ENCODE results near the gene RGS3.
A peak's percentile ranks its signal among the peaks of the same experiment; 100 is the strongest.

The RGS3 gene

DNA sequence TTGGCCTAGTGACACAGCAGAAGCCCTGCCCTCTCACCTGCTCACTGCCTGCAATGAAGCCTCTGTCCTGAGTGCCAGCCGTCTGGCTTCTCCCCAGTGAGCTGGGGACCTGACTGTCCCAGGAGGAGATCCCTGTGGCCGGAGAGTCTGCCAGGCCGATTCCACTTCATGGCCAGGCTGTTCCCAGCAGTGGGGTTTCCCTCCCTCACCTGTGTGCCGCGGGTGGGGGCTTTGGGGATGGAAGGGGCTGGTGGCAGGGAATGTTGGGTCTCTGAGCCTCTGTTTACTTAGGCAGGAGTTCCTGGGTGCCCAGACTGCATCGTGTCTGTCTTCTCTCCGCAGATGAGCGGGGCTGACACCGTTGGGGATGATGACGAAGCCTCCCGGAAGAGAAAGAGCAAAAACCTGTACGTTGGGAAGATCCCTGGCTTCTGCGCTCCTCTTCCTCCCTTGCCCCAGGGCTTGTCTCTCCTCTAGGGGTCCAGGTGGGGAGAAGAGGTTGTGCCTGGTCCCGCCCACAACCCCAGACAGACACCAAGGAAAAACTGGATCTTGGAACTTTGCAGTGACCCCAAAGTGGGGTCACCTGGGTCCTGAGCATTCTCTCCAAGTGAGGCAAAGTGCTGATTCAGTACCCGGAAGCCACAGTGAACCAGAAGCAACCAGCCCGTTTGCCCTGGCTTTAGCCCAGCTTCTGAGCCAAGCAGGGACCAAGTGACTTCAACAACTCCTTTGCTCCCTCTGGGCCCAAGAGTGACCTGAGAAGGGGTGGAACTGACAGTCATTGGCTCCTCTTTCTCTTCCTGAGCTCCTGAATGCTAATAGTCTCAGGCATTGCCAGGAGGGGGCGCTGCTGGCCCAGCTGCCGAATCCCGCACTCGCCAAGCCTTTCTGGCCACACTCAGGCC is 127.7 kb downstream of the RGS3 start:
- peak; percentile 65 for DNase-seq

DNA sequence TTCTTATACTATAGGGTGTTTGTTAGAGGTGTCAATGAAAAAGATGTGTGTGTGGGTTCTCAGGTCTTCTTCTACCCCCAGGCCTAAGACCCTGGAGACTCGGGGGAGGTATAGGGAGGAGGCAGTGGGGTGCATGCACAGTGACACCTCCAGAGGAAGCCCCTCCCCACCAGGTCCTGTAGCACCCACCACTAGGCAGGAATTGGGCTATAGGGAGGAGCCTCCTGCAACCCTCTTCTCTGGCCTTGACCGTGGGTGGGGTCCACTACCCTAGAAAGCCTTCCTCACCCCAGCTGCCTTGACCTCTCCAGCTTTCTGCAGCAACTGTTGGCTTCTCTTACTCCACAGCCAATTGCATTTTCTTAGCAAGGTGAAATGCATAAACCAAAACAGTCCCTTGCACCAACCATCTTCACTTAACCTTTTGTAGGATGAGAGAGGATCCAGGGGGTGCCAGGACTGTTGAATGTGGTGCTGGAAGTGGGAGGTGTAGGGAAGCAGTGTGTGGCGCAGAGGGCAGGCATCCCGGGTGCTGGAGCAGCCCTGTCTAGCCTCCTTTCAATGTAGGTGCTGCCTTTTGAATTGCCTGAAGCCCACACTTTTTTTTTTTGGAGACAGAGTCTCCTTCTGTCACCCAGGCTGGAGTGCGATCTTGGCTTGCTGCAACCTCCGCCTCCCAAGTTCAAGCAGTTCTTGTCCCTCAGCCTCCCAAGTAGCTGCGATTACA is 128.5 kb downstream of the RGS3 start:
- DNase-seq: no peak

DNA sequence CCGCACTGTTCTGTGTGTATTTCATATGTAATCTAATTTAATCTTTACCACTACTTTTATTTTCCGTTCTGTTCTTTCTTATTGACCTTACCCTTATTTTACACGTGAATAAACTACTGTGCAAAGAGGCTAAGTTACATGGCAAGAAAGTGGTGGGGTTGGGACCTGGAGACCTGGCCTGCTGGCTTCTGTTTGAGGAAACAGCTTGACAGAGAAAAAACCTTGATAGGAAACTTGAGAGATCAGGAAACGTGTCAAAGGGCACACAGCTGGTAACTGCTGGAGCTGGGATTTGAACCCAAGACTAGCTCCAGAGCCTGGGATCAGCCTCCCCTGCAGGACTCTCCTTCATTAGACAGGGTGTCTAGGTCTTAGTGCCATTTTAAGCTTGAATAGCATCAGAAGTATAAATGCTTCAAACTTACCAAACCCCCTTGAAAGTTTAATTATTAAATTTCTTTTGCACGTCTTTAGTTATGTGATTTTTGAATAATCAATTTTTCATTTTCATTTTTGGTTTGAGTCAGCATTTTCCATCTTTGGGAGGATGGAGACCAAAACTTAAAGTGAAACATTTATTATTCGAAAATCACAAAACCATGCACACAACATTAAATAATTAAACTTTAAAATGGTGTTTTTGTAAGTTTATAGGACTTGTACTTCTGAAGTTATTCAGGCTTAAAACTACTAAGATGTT is 129.5 kb downstream of the RGS3 start:
- DNase-seq: no peak

DNA sequence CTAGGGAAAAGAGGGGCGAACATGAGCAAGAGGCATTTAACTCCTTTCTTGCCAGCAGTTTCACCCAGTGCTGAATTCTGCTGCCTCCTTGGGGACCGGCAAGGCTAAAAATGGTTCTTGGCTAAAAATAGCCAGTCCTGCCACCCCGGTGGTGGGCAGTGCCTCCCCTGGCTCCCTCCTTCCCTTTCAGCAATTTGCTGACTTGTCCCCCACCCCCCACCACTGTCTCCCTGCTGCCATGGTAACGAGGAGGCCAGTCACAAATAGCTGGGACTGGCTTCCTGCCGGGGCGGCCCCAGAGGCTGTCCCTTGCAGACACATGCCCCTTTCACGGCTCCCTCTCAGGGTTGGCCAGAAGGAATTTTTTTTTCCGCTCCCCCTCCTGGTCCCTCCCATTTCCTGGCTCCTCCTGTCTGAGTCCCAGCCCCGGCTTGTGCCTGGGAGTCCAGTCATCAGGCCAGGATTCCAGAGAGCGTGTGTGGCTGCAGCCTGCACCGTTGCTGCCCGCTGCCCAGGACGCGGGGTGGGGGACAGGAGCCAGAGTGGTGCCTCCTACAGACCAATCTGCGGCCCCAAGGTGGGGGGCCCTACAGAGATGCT is 130.3 kb downstream of the RGS3 start:
- DNase-seq: no peak

DNA sequence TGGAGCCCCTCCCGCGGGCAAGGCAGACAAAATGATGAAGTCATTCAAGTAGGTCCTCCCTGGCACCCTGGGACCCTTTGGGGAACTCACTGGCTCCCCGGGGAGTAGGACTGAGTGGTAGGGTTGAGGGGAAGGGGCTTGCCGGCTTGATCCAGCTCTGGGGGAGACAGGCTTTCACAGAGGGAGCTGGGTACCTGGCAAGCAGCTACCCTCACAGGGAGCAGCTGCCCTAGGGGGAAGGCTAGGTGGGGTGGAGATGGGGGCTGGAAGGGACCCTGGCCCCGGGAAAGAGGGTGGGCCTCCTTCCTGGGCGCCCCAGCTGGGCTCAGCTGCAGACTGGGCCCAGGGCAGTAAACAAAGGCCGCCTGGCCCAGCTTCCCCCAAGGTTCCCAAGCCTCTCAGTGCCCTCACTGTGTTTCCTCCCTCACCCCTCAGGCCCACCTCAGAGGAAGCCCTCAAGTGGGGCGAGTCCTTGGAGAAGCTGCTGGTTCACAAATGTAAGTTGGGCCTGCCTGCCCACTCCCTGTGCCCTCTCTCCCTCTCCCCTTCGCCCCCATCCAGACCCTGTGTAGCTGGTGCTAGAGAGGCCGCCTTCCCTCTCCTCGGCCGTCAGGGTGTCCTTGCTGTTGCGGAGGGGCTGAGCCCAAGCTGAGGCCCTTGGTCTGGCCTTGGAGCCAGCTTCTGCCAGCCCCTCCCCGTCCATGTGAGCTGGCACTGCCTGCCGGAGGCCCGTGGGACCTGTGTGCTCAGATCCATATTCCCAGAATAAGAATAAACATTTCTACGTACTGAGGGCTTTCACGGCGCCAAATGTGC is 131.2 kb downstream of the RGS3 start:
- DNase-seq: no peak

DNA sequence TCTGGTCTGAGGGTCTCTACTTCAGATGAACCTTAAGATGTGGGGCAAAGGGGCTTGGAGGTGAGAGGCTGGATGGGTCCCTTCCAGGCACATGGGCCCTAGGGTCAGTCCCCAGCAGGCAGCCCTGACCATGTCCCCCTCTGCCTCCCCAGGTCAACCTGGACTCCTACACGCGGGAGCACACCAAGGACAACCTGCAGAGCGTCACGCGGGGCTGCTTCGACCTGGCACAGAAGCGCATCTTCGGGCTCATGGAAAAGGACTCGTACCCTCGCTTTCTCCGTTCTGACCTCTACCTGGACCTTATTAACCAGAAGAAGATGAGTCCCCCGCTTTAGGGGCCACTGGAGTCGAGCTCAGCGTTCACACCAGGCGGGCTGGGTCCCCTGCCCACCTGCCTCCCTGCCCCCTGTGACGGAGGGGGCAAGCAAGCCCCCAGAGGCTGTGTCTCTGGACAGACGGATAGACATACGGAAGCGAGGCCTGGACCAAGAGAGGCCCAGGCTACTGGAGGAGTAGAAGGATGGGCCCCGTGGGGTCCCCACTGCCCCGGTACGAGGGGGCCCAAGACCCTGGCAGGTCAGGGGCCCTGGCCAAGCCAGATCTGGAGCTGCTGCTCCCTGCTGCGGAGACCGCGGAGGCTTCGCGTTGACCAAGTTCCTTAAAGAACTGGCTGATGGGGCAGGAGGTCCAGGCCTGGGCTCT is 133.2 kb downstream of the RGS3 start:
- no peak for DNase-seq

DNA sequence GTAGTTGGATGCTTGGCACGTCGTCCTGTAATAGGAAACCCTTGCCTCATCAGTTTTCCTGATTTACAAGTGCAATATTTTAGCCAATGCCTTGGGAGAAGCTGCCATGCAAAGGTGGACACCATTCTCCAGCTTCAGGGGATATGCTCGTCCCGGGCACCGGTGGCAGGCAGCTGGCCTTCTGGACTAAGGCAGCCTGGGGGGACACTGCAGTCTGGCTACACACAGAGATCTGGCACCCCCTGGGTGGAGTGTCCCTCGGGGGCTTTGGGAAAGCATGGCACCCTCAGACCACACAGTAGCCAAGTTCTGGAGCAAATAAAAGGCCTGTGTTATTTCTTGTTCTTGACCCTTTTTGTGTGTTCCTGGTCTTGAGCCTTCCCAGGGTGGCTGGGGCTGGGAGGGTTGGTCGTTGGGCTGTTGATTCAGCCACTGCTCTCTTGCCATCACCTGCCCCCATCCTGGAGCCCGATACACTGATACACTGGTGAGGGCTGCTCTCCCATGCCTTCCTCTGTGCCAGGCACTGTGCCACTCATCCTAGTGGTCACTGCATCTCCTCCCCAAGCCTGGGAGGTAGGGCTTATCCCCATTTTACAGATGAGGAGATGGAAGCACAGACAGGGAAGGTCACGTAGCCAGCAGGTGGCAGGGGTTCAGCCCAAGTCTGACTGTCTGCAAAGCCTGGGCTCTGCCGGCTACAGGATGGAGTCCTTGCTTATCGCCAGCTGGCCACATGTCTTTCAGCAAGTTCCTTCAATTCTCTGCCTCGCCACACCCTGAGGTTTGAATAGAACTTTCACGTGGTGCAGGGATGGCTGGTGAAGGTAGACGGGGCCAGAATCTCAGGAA is 134.1 kb downstream of the RGS3 start:
- DNase-seq: no peak

DNA sequence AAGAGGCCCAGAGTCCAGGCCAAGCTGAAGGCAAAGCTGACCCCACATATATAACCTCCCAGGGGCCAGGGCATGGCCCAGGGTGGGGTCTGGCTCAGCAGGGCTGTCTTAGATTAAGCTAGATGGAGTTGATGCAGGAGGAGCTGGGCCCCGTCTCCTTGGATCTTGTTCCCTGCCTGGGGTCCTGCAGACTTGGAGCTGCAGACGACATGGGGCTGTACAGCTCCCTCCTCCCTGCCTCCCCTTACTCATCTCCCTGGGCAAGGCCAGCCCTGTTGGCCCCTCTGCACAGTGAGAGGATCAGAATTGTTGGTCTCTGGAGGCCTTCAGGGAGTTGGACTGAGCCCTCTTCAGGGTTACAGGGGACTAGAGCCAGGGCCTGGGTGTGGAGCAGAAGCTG is 134.9 kb downstream of the RGS3 start:
- no peak for DNase-seq

DNA sequence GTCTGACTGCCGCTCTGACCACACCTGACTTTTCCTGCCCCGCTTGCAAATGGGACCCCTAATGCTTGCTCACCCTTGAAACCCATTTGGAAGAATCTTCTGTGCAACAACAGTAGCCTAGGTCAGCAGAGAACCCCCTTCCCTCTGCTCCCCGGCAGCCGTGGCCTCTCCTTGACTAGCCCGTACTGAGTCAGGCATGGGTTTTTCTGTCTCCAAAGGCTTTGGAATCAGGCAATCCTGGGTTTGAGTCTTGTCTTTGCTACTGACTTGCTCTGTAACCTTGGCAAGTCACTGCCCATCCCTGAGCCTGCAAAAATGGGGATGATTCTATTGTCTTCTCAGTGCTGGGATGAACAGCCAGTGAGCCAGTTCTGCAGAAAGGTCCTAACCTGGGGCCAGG is 135.4 kb downstream of the RGS3 start:
- no peak for DNase-seq

DNA sequence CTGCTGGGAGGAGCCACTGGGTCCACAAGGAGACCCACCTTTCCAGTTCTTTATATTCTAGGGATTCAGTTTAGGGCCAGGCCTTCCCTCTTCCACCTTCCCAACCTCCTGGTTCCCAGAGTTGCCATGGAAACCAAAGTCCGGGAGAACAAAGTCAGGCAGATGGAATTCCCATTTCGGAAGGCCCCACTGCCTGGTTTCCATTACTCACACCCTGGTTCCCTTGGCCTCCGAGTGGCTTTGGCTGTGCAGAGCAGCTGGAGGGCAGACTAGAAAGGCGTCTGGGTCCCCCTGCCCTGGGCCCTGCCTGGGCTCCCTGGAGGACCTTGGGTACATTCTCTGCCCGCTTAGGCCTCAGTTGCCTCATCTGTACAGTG is 136.1 kb downstream of the RGS3 start:
- no peak for DNase-seq

DNA sequence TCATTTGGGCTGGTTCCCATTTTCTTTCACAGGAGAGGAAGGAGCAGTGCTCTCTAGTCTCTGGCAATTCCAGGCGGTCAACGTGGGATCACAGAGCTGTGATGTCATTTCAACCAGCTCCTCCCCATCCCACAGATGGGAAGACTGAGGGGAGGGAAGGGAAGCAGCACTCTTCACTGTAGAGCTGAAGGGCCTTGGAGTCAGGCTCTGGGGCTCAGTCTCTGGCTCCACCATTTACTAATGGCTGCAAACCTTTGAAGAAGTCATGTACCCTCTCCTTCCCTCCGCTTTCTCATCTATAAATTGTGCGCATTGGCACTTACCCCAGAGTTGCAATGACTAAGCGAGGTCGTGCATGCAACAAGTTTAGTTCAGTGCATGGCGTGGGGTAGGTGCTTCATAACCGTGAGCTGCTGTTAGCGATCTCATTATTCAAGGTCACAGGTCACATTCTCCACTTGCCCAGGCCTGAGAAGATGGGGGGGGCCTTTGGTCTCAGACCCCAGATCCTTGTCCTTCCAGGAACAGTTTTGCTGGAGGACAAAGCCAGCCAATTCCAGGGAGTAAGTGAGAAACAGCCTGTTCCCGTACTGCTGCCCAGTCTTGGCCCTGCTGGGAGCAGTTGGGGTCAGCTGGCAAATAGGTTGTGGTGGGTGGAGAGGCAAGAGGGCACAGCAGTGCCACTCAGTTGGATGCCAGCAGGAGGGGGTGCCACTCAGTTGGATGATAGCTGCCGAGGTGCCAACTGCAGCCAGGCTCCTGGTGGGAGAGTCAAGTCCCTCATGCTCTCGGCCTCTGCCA is 136.7 kb downstream of the RGS3 start:
- no peak for DNase-seq

DNA sequence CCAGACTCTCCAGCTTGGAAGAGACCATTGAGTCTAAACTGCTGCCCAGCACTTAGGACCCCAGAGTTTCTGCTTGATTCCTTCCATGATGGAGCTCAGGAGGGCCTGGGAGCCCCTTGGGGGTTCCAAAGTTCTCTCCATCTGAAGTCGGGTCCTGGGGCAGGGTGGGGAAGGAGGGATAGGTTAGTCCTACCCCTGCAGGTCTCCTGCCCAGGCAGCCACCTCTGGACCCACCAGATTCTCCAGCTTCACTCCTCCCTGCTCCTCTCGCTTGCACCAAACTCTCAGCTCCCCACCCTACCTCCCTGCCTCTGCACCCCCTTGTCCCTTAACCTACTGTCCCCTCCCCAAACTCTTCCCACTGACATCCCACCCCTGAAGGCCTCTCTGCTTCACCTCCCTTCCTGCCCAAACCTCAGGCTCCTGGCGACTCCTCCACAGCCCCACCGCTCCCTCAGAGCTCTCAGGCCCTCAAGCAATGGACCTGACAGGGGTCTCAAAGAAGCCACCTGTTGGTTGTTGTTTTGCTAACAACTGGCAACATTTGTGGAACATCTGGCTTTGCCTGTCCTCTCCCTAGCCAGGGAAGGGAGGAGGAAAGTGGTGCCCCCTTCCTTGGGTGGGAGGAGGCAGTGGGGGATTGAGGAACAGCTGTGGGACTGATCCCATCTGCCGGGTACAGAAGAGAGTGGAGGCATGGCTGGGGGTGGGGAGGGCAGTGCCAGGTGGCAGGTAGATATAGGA is 137.5 kb downstream of the RGS3 start:
- no peak for DNase-seq

DNA sequence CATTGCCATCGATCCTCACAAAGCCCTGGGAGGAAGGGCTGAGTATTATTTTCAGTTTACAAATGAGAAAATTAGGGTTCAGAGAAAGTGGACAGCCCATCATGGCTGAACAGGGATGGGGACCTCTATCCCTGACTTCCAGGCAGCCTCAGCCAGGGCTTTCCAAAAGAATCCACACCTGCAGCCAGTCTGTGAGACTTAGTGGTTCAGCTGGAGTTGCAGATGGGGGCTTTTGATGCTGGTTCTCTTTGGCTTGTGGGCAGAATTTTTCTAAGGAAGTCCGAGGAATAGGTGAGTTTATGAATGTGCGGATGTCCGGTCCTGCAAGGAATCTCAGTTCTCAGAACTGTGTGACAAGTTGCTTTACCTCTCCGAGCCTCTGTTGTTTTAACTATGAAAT is 138.1 kb downstream of the RGS3 start:
- no peak for DNase-seq

DNA sequence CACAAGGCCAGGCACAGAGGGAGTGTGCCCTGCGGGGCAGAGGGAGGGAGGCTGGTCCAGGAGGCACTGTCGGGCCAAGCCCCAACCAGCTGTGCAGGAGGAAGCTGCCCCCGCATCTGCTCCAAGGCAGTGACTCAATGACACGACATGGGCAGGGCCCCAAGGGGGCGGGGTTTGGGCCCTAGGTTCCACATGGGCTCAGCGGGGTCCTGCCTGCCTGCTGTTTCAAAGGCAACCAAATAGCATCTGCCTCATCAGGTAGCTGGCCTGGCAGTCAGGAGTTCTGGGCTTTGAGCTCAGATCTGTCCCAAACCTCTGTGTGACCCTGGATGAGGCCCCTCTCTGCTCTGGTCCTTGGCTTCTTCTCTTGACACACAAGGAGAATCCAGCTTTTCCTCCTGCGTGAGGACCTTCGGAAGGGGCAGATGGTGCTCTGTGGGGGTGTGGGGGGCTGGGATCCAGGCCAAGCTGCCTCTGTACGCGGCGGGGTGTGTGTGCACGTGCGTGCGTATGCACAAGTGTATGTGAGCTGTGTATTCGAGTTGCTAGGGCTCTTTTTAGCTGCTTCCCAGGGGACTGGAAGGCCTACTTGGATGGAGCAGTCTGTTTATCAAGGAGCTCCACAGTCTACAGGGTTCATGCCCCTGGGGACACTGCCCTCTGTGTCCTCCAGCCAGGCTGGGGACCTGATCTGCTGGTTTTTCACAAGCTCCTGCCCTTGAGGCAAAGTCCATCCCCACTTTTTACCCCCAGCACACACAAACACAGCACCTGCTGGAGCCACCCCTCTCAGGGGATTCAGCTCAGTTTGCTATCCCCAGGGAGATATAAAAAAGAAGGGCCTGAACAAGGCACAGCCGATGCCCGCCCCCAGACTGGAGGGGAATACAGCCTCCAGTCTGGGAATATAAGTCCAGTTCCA is 138.9 kb downstream of the RGS3 start:
- DNase-seq: peak; percentile 44

DNA sequence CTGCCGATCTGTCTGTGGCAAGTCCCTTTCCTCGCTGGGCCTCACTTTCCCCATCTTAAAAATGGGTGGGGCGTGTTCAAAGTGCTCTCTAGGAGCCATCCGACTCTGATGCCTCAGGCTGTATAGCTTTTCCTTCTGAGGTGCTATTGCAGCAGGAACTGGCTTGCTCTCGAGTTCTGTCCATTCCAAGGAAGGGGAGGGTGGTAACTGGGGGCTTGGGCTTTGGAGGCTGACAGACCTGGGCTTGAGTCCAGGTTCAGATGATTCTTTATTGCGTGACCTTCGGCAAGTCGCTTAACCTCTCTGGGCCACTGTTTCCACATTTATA is 139.5 kb downstream of the RGS3 start:
- no peak for DNase-seq

DNA sequence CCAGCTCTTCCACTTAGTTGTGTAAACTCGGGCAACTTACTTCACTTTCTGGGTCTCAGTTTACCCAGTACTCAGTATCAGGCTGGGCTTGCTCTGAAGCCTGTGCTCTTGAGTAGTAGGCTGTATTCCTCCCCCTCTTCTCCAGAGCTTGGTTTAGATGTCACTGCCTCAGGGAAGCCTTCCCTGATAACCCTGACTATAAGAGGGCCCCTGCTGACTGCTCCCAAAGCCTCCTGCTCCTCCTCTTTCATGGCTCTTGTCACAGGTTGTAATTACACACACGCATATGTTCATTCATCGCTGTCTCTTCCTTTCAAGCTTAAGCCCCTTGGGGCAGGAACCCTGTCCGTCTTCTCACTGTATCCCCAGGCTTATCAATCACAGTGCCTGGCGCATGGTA is 140.2 kb downstream of the RGS3 start:
- no peak for DNase-seq

DNA sequence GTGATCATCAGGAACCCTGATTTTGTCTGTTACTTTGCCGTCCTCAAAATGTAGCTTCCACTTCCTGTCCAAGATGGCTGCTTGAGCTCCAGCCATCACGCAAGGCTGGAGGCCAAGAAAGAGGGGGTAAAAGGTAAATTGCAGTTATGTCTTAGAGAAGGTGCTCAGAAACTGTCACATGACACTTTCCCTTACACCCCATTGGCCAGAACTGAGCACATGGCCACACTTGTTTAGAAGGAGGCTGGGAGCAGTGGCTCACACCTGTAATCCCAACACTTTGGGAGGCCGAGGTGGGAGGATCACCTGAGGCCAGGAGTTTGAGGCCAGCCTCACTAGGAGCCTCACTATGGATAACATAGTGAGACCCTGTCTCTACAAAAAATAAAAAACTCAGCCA is 140.9 kb downstream of the RGS3 start:
- DNase-seq: no peak

DNA sequence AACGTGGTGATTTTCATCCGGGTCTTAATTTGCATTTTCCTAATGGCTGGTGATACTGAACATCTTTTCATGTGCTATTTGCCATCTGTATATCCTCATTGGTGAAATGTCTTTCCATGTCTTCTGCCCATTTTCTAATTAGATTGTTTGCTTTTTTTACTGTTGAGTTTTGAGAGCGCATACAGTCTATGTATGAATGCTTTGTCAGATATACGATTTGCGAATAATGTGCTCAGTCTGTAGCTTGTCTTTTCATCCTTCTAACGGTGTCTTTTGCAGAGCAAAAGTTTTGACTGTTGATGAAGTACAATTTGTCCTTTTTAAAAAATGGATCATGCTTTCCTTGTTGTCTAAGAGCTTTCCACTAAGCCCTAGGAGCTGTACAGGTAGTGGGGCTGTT is 143.0 kb downstream of the RGS3 start:
- no peak for DNase-seq

Measured in stimulated activated CD4-positive, alpha-beta T cell treated with anti-CD3 and anti-CD28 coated beads, Interleukin-12 subunit alpha, Interleukin-12 subunit beta, amount 100 ng/mL, for 4 hours (primary cell).